Measurements from ENCODE around the gene RBM34.
"Not testable (repeated sequence)": the region's sequence is repeated elsewhere in the genome, so short reads cannot be mapped to it uniquely, and the experiment has no call there.

Gene RBM34

GRCh38 chr1:235093013-235093695 is 67.9 kb downstream of the RBM34 start:
- in situ Hi-C loops (cut with HindIII; ENCODE audit: low sequenced_read_pairs), result no loop called here

DNA sequence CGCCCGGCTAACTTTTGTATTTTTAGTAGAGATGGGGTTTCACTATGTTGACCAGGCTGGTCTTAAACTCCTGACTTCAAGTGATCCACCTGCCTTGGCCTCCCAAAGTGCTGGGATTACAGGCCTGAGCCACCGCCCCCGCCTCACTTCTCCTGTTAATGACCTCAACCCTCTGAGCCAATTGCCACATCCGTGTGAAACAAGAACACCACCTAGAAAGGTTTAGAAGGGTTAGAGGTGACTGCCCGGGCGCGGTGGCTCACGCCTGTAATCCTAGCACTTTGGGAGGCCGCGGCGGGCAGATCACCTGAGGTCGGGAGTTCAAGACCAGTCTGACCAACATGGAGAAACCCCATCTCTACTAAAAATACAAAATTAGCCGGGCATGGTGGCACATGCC is 68.6 kb downstream of the RBM34 start:
- in situ Hi-C loops (cut with HindIII; ENCODE audit: low sequenced_read_pairs), result not testable (repeated sequence)

DNA sequence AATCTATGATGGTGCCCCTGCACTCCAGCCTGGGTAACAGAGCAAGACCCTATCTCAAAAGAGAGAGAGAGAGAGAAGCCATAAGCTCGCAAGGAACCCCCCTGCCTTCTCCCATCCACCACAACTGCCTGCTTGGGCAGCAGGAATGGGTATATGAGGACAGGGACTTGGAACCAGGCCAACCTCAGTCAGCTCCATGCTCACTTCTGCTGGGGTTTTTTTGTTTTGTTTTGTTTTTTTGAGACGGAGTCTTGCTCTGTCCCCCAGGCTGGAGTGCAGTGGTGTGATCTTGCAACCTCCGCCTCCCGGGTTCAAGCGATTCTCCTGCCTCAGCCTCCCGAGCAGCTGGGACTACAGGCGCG is 69.0 kb downstream of the RBM34 start:
- in situ Hi-C loops (cut with HindIII; ENCODE audit: low sequenced_read_pairs), result not testable (repeated sequence)

- in situ Hi-C loops (cut with HindIII; ENCODE audit: low sequenced_read_pairs), result not testable (repeated sequence)
Observed at GRCh38 chr1:235091319-235092044, 69.6 kb downstream of the RBM34 start.

GRCh38 chr1:235090406-235091069 is 70.5 kb downstream of the RBM34 start:
- in situ Hi-C loops (cut with HindIII; ENCODE audit: low sequenced_read_pairs), result no loop called here

GRCh38 chr1:235088907-235089306 is 72.1 kb downstream of the RBM34 start:
- in situ Hi-C loops (cut with HindIII; ENCODE audit: low sequenced_read_pairs), result no loop called here

- in situ Hi-C loops (cut with HindIII; ENCODE audit: low sequenced_read_pairs), result no loop called here
Observed at GRCh38 chr1:235088430-235088829, 72.6 kb downstream of the RBM34 start.

DNA sequence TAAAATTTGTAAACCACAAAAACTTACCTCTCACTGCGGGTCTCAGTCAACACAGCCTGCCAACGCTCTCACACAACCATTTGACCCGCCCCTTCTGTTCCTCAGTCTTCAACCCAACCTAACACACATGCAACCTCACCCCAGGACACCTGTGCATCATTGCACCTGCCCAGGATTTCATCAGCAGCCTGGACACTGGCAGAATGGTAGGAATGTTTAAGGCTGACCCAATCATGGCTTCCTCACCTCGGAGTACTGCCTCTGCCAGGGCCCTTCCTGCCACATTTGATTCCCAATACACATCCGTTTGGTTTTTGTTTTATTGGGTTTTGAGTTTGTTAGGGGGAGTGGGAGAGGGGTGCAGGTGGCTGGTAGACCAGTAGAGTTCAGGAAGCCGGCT is 73.1 kb downstream of the RBM34 start:
- in situ Hi-C loops (cut with HindIII; ENCODE audit: low sequenced_read_pairs), result no loop called here

DNA sequence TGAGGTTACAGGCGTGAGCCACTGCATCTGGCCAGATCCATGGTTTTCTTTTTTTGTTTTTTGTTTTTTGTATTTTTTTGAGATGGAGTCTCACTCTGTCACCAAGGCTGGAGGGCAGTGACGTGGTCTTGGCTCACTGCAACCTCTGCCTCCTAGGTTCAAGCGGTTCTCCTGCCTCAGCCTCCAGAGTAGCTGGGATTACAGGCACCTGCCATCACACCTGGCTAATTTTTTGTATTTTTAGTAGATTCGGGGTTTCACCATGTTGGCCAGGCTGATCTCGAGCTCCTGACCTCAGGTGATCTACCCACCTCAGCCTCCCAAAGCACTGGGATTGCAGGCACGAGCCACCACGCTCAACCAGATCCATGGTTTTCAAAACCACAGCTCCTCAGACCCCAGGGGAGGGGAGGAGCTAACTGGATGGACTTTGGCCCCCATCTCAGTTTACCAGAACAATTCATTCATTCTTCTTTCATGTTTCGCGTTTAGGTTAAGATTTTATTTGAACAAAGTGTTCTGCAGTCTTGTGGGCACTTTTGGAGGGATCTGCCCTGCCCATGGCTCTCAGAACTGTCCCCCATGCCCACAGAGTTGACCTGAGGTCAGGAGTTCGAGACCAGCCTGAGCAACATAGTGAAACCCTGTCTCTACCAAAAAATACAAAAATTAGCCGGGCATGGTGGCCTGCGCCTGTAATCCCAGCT is 75.5 kb downstream of the RBM34 start:
- in situ Hi-C loops (cut with HindIII; ENCODE audit: low sequenced_read_pairs), result not testable (repeated sequence)
